B cell (primary cell): ENCODE results near the gene PARD3. TPM values are rescaled to one million over a fixed set of nuclear protein-coding genes. Genes with fewer than 3 reads are reported as not detected.

Source experiments
- ATAC-seq: fragments of 200-7000 bp; cut with Tn5 transposase; one replicate; pipeline ENCODE4 v1.10.0; 2021; ENCODE audit warnings: low read depth, mild to moderate bottlenecking, moderate number of reproducible peaks, moderate library complexity
- CTCF ChIA-PET: fragments of 350-600 bp; sonication (Branson Sonifier 250); formaldehyde crosslinking; loops from one replicate; lab custom pipeline; 2021; ENCODE audit warnings: antibody characterized with exemption, inconsistent platforms; lab: Charles Lee
- POLR2A ChIA-PET: fragments of 350-600 bp; sonication (Branson Sonifier 250); formaldehyde crosslinking; loops from one replicate; lab custom pipeline; 2021; ENCODE audit warnings: antibody characterized with exemption; lab: Charles Lee
- DNase-seq: peaks from one replicate; pipeline ENCODE4 v3.0.0; 2013
- H2AFZ ChIP-seq: 2 replicates; pipeline ENCODE4 v1.6.1; 2012; ENCODE audit warnings: mild to moderate bottlenecking, low read depth, low read length; ENCODE audit not compliant: insufficient read depth, poor library complexity, severe bottlenecking
- H3K27ac ChIP-seq, 2 donors: 1 replicate in 1 of 2; 2 replicates in 1 of 2; pipeline ENCODE4 v1.5.1; 2012 to 2013; ENCODE audit warnings: low read length in 2 of 2, mild to moderate bottlenecking in 2 of 2, moderate library complexity in 1 of 2
- H3K27me3 ChIP-seq, 4 experiments: fragments of 200-600 bp in 1 of 4; sonication (generic) in 1 of 4; replicated peaks in 1 of 4; 1 replicate in 2 of 4; 2 replicates in 2 of 4; pipeline versions ENCODE4 v1.6.1 to v1.7.0; 2013 to 2016; ENCODE audit warnings: low read length in 3 of 4, mild to moderate bottlenecking in 2 of 4, mixed read lengths in 1 of 4, moderate library complexity in 1 of 4; ENCODE audit not compliant: insufficient read depth in 4 of 4, control insufficient read depth in 3 of 4; ENCODE audit errors: control extremely low read depth in 1 of 4
- H3K36me3 ChIP-seq, 2 experiments: replicated peaks in 1 of 2; 1 replicate in 1 of 2; 2 replicates in 1 of 2; pipeline versions ENCODE4 v1.6.1 to v1.7.1; 2013; ENCODE audit warnings: low read length in 1 of 2; ENCODE audit not compliant: insufficient read depth in 2 of 2, control insufficient read depth in 1 of 2; ENCODE audit errors: control extremely low read depth in 1 of 2, extremely low read depth in 1 of 2
- H3K4me1 ChIP-seq, 2 donors: fragments of 200-600 bp in 1 of 2; sonication (generic) in 1 of 2; 1 replicate in 1 of 2; 2 replicates in 1 of 2; pipeline versions ENCODE4 v1.5.1 to v1.6.1; 2013 to 2017; ENCODE audit warnings: low read length in 2 of 2; ENCODE audit not compliant: control insufficient read depth in 2 of 2, insufficient read depth in 2 of 2
- H3K4me2 ChIP-seq: replicated peaks from 2 replicates; pipeline ENCODE3; 2012; ENCODE audit warnings: mild to moderate bottlenecking, low read depth, low read length; ENCODE audit not compliant: poor library complexity, severe bottlenecking
- H3K4me3 ChIP-seq, 5 experiments: fragments of 200-600 bp in 1 of 5; sonication (generic) in 1 of 5; 1 replicate in 3 of 5; 2 replicates in 2 of 5; pipeline versions ENCODE4 v1.5.1 to v1.7.0; 2011 to 2016; ENCODE audit warnings: low read length in 4 of 5, mild to moderate bottlenecking in 4 of 5, low read depth in 2 of 5, control low read depth in 1 of 5, moderate library complexity in 1 of 5; ENCODE audit not compliant: insufficient read depth in 1 of 5; ENCODE audit errors: control extremely low read depth in 1 of 5, extremely low read depth in 1 of 5
- H3K79me2 ChIP-seq: fragments of 200-600 bp; sonication (generic); one replicate; pipeline ENCODE4 v1.6.0; 2016; ENCODE audit warnings: low read length; ENCODE audit not compliant: control insufficient read depth, insufficient read depth
- H3K9ac ChIP-seq: fragments of 200-600 bp; sonication (generic); 2 replicates; pipeline ENCODE4 v1.6.1; 2017; ENCODE audit warnings: mild to moderate bottlenecking, low read length, moderate library complexity
- H3K9me3 ChIP-seq, 3 donors: one replicate each; pipeline versions ENCODE4 v1.6.1 to v1.7.1; 2013; ENCODE audit warnings: low read length in 2 of 3; ENCODE audit not compliant: control insufficient read depth in 2 of 3, insufficient read depth in 1 of 3; ENCODE audit errors: control extremely low read depth in 1 of 3
- H4K20me1 ChIP-seq: 2 replicates; pipeline ENCODE4 v1.6.0; 2012; ENCODE audit warnings: mild to moderate bottlenecking, low read length; ENCODE audit not compliant: insufficient read depth, control insufficient read depth, poor library complexity, severe bottlenecking
- H3K27ac Mint-ChIP-seq: one replicate; pipeline ENCODE4 v1.8.0; 2021; ENCODE audit warnings: mixed read lengths
- H3K27me3 Mint-ChIP-seq: one replicate; pipeline ENCODE4 v1.8.0; 2021; ENCODE audit warnings: mixed read lengths
- H3K4me1 Mint-ChIP-seq: one replicate; pipeline ENCODE4 v1.8.0; 2021; ENCODE audit warnings: mixed read lengths
- H3K4me3 Mint-ChIP-seq: one replicate; pipeline ENCODE4 v1.8.0; 2021; ENCODE audit warnings: mixed read lengths
- H3K9me3 Mint-ChIP-seq: one replicate; pipeline ENCODE4 v1.8.0; 2022; ENCODE audit warnings: mixed read lengths; ENCODE audit not compliant: insufficient read depth
- EZH2 ChIP-seq: IDR thresholded peaks from 2 replicates; pipeline ENCODE4 v1.6.1; 2012; ENCODE audit warnings: borderline replicate concordance, low read depth, mild to moderate bottlenecking, moderate library complexity, low read length; ENCODE audit not compliant: insufficient read depth, poor library complexity, severe bottlenecking
- WGBS: methylation state at CpG from one replicate; pipeline ENCODE4 v1.1.5; 2013; ENCODE audit warnings: missing lambda C conversion rate; ENCODE audit not compliant: insufficient coverage; 5-methylcytosine and 5-hydroxymethylcytosine counted together
- intact Hi-C: fragments of 100-400 bp; cut with micrococcal nuclease; formaldehyde crosslinking; loops from one replicate; pipeline ENCODE4 v1.10.0; 2022
- polyA plus RNA-seq: library from polyadenylated mRNA; depleted of rRNA; stranded (reverse); fragments of >200 nt; gene quantifications from 2 replicates; pipeline ENCODE4 v1.2.3, GENCODE V29; 2012
- total RNA-seq, 2 donors: library from RNA; stranded (reverse); fragments of 120-200 nt in 1 of 2; gene quantifications; 1 replicate in 1 of 2; 2 replicates in 1 of 2; pipeline versions ENCODE4 v1.2.3 to v1.2.4, GENCODE V29; 2013 to 2022
- TF ChIP-seq, protein P1 (sequence below): fragments of 200-600 bp; IDR thresholded peaks from one replicate; pipeline ENCODE4 v1.8.0; 2022; ENCODE audit warnings: antibody characterized with exemption, mild to moderate bottlenecking

Gene PARD3
- total and polyA plus RNA-seq, 2 donors (not counting 1 experiment from before 2014, with no cell fraction given), result not detected

DNA sequence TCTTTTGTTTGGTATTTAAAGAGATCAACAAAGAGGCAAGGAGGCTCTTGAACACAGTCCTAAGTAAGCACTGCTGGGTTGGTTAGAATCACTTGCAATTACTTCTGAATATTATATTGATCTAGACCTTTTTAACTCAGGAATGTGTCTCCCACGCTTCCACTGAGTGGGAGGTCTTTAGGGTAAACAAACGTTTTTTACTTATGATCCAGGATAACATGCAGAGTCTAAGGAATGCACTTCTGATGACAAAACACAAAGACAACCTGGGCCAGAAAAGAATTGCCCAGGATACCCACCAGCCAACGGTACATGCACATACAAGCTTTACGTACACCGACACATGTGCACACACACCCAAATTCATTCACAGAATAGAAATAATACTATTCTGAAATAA, 626.9 kb downstream of the PARD3 start:
- H3K4me2 ChIP-seq, result no peak overlapping the region
- no CpG with 5 or more reads among the region's 5 CpGs for WGBS
- DNase-seq (no peak), ATAC-seq (no peak)
- intact Hi-C loops, result no loop called here
- no peaks in the 10 kb centered on the region for H3K4me1 ChIP-seq
- H4K20me1 ChIP-seq, result no peaks in the 10 kb centered on the region
- H3K36me3 ChIP-seq, result no peaks in the 10 kb centered on the region
- H3K9ac ChIP-seq, result no peak overlapping the region
- H3K9me3 ChIP-seq, result peaks cover 0 to 1% (median 0%) of the 10 kb centered on the region in 3 donors
- no peak overlapping the region for H3K4me3 ChIP-seq
- no peak overlapping the region for H2AFZ ChIP-seq
- no peak for TF ChIP-seq EZH2
- TF ChIP-seq, protein P1, sequence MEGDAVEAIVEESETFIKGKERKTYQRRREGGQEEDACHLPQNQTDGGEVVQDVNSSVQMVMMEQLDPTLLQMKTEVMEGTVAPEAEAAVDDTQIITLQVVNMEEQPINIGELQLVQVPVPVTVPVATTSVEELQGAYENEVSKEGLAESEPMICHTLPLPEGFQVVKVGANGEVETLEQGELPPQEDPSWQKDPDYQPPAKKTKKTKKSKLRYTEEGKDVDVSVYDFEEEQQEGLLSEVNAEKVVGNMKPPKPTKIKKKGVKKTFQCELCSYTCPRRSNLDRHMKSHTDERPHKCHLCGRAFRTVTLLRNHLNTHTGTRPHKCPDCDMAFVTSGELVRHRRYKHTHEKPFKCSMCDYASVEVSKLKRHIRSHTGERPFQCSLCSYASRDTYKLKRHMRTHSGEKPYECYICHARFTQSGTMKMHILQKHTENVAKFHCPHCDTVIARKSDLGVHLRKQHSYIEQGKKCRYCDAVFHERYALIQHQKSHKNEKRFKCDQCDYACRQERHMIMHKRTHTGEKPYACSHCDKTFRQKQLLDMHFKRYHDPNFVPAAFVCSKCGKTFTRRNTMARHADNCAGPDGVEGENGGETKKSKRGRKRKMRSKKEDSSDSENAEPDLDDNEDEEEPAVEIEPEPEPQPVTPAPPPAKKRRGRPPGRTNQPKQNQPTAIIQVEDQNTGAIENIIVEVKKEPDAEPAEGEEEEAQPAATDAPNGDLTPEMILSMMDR, result no peak
- no peaks in the 10 kb centered on the region for H3K79me2 ChIP-seq
- Mint-ChIP-seq H3K27me3 (no peaks in the 10 kb centered on the region), H3K4me1 (no peaks in the 10 kb centered on the region), H3K27ac (no peak overlapping the region), H3K4me3 (no peak overlapping the region), H3K9me3 (peaks cover 3% of the 10 kb centered on the region)
- CTCF ChIA-PET, result no interaction called here
- POLR2A ChIA-PET, result no interaction called here
- H3K27ac ChIP-seq, result no peak overlapping the region
- no peaks in the 10 kb centered on the region for H3K27me3 ChIP-seq

DNA sequence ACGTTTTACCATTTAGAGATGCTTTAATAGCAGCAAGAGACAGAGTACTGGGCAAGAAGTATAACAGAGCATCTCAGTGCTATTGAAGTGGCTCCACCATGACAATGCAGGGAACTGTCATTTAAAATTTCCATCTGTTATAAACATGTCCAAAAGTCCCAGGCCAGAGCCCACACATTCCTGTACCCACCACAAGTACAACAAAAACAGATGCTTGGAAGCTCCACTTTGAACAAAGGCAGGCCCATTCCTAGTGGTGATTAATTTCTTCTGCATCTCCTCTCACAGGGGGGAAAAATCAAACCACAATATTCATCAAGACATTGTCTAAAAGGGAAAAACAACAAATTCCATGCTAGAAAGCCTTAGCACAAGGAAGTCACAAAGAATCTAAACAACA, 627.9 kb downstream of the PARD3 start:
- POLR2A ChIA-PET, result no interaction called here
- Mint-ChIP-seq H3K4me3 (no peak overlapping the region), H3K9me3 (peaks cover 3% of the 10 kb centered on the region), H3K27ac (no peak overlapping the region), H3K4me1 (no peaks in the 10 kb centered on the region), H3K27me3 (no peaks in the 10 kb centered on the region)
- no peak overlapping the region for H2AFZ ChIP-seq
- H3K4me1 ChIP-seq, result no peaks in the 10 kb centered on the region
- TF ChIP-seq, protein P1, result no peak
- no peak for TF ChIP-seq EZH2
- WGBS, result 100% methylated on average over 1 of the region's 1 CpG
- DNase-seq, result no peak
- peaks cover 0 to 1% (median 0%) of the 10 kb centered on the region in 3 donors for H3K9me3 ChIP-seq
- CTCF ChIA-PET, result no interaction called here
- intact Hi-C loops, result no loop called here
- H3K79me2 ChIP-seq, result no peaks in the 10 kb centered on the region
- no peak overlapping the region for H3K27ac ChIP-seq
- no peak overlapping the region for H3K4me3 ChIP-seq
- no peaks in the 10 kb centered on the region for H3K36me3 ChIP-seq
- H3K9ac ChIP-seq, result no peak overlapping the region
- no peaks in the 10 kb centered on the region for H3K27me3 ChIP-seq
- no peak overlapping the region for H3K4me2 ChIP-seq
- no peak for ATAC-seq
- H4K20me1 ChIP-seq, result no peaks in the 10 kb centered on the region
